Neural progenitor cell (in vitro differentiated cells): ENCODE data around the gene RAP2B. TPM values are rescaled to one million over a fixed set of nuclear protein-coding genes. Genes with fewer than 3 reads are reported as not detected.
"Not testable (repeated sequence)": the region's sequence is repeated elsewhere in the genome, so short reads cannot be mapped to it uniquely, and the experiment has no call there.

Experiments used
- DNase-seq: peaks from one replicate; pipeline ENCODE4 v3.0.0-alpha.2; 2016; ENCODE audit warnings: low spot score
- H2AFZ ChIP-seq: fragments of 200-600 bp; sonication (generic); replicated peaks from 2 replicates; pipeline ENCODE4 v1.6.1; 2016; ENCODE audit warnings: antibody characterized with exemption
- H3F3A ChIP-seq: fragments of 200-600 bp; sonication (generic); 2 replicates; pipeline ENCODE4 v1.6.1; 2016; ENCODE audit warnings: antibody characterized with exemption, low read depth
- H3K27ac ChIP-seq: fragments of 200-600 bp; sonication (generic); 2 replicates; pipeline ENCODE4 v1.5.1; 2016; ENCODE audit warnings: mild to moderate bottlenecking
- H3K27me3 ChIP-seq: fragments of 200-600 bp; sonication (generic); 2 replicates; pipeline ENCODE4 v1.6.1; 2016; ENCODE audit warnings: mild to moderate bottlenecking, moderate library complexity
- H3K36me3 ChIP-seq: fragments of 200-600 bp; sonication (generic); 2 replicates; pipeline ENCODE4 v1.5.1; 2016
- H3K4me1 ChIP-seq: fragments of 200-600 bp; sonication (generic); 2 replicates; pipeline ENCODE4 v1.6.1; 2016; ENCODE audit warnings: mixed run types
- H3K4me2 ChIP-seq: fragments of 200-600 bp; sonication (generic); 2 replicates; pipeline ENCODE4 v1.6.1; 2016
- H3K4me3 ChIP-seq: fragments of 200-600 bp; sonication (generic); 2 replicates; pipeline ENCODE4 v1.5.1; 2016
- H3K79me2 ChIP-seq: fragments of 200-600 bp; sonication (generic); 2 replicates; pipeline ENCODE4 v1.6.1; 2016; ENCODE audit warnings: low read depth
- H3K9ac ChIP-seq: fragments of 200-600 bp; sonication (generic); 2 replicates; pipeline ENCODE4 v1.6.1; 2016
- H3K9me3 ChIP-seq: fragments of 200-600 bp; sonication (generic); 2 replicates; pipeline ENCODE4 v1.5.1; 2016; ENCODE audit warnings: low read depth
- H4K20me1 ChIP-seq: fragments of 200-600 bp; sonication (generic); 2 replicates; pipeline ENCODE4 v1.6.1; 2016; ENCODE audit warnings: low read depth
- H3K27ac Mint-ChIP-seq: 3 replicates; pipeline ENCODE4 v1.8.0; 2021; ENCODE audit warnings: mixed read lengths
- H3K27me3 Mint-ChIP-seq: 2 replicates; pipeline ENCODE4 v1.8.0; 2022; ENCODE audit warnings: low read depth, mild to moderate bottlenecking, inconsistent platforms, moderate library complexity, mixed read lengths; ENCODE audit not compliant: insufficient read depth
- H3K36me3 Mint-ChIP-seq: 3 replicates; pipeline ENCODE4 v1.8.0; 2021; ENCODE audit warnings: mixed read lengths
- H3K4me1 Mint-ChIP-seq: 3 replicates; pipeline ENCODE4 v1.8.0; 2021; ENCODE audit warnings: mixed read lengths
- H3K4me3 Mint-ChIP-seq: 3 replicates; pipeline ENCODE4 v1.8.0; 2021; ENCODE audit warnings: mild to moderate bottlenecking, moderate library complexity, mixed read lengths
- H3K9me3 Mint-ChIP-seq: 3 replicates; pipeline ENCODE4 v1.8.0; 2020; ENCODE audit warnings: mixed read lengths
- EZH2 ChIP-seq: fragments of 200-600 bp; sonication (generic); IDR thresholded peaks from 2 replicates; pipeline ENCODE4 v1.6.1; 2017; ENCODE audit warnings: antibody characterized with exemption, mild to moderate bottlenecking, moderate library complexity
- EZH2phosphoT487 ChIP-seq: fragments of 200-600 bp; sonication (generic); IDR thresholded peaks from 2 replicates; pipeline ENCODE4 v1.6.1; 2017; ENCODE audit warnings: antibody characterized with exemption
- total RNA-seq: library from RNA; depleted of rRNA; stranded (reverse); fragments of >200 nt; gene quantifications from 2 replicates; pipeline ENCODE4 v1.2.3, GENCODE V29; 2015; ENCODE audit warnings: low replicate concordance
- TF ChIP-seq, protein P1 (sequence below): fragments of 200-600 bp; sonication (generic); IDR thresholded peaks from 2 replicates; pipeline ENCODE4 v1.5.1; 2017; ENCODE audit warnings: antibody characterized with exemption, mild to moderate bottlenecking

RAP2B gene
- total RNA-seq, 1 donor from 2014 or later, result 15.9 TPM

- Mint-ChIP-seq H3K27ac (no peak overlapping the region), H3K4me3 (no peak overlapping the region), H3K4me1 (no peaks in the 10 kb centered on the region), H3K9me3 (no peaks in the 10 kb centered on the region), H3K27me3 (peaks cover 1% of the 10 kb centered on the region), H3K36me3 (no peaks in the 10 kb centered on the region)
- H3K27me3 ChIP-seq, result no peaks in the 10 kb centered on the region
- H3F3A ChIP-seq, result no peaks in the 10 kb centered on the region
- TF ChIP-seq EZH2phosphoT487 (no peak), EZH2 (no peak)
- TF ChIP-seq, protein P1, sequence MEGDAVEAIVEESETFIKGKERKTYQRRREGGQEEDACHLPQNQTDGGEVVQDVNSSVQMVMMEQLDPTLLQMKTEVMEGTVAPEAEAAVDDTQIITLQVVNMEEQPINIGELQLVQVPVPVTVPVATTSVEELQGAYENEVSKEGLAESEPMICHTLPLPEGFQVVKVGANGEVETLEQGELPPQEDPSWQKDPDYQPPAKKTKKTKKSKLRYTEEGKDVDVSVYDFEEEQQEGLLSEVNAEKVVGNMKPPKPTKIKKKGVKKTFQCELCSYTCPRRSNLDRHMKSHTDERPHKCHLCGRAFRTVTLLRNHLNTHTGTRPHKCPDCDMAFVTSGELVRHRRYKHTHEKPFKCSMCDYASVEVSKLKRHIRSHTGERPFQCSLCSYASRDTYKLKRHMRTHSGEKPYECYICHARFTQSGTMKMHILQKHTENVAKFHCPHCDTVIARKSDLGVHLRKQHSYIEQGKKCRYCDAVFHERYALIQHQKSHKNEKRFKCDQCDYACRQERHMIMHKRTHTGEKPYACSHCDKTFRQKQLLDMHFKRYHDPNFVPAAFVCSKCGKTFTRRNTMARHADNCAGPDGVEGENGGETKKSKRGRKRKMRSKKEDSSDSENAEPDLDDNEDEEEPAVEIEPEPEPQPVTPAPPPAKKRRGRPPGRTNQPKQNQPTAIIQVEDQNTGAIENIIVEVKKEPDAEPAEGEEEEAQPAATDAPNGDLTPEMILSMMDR, result no peak
- no peaks in the 10 kb centered on the region for H3K4me1 ChIP-seq
- H3K36me3 ChIP-seq, result no peaks in the 10 kb centered on the region
- no peaks in the 10 kb centered on the region for H3K9me3 ChIP-seq
- H3K4me3 ChIP-seq, result no peak overlapping the region
- H3K9ac ChIP-seq, result no peak overlapping the region
- no peak overlapping the region for H2AFZ ChIP-seq
- H4K20me1 ChIP-seq, result no peaks in the 10 kb centered on the region
- no peak for DNase-seq
- H3K27ac ChIP-seq, result no peak overlapping the region
- H3K4me2 ChIP-seq, result no peak overlapping the region
- no peaks in the 10 kb centered on the region for H3K79me2 ChIP-seq
These were observed 28.9 kb downstream of the RAP2B start for GRCh38 chr3:153190923-153191322.

GRCh38 chr3:153192327-153192726 is 30.3 kb downstream of the RAP2B start:
- H3K9me3 Mint-ChIP-seq, result no peaks in the 10 kb centered on the region
- no peak overlapping the region for H3K4me3 Mint-ChIP-seq
- H3K27me3 ChIP-seq, result no peaks in the 10 kb centered on the region
- DNase-seq, result no peak
- no peaks in the 10 kb centered on the region for H3K36me3 Mint-ChIP-seq
- no peaks in the 10 kb centered on the region for H4K20me1 ChIP-seq
- H3K9ac ChIP-seq, result no peak overlapping the region
- H3K27ac ChIP-seq, result no peak overlapping the region
- no peaks in the 10 kb centered on the region for H3K36me3 ChIP-seq
- no peaks in the 10 kb centered on the region for H3F3A ChIP-seq
- no peaks in the 10 kb centered on the region for H3K9me3 ChIP-seq
- no peak overlapping the region for H3K4me3 ChIP-seq
- TF ChIP-seq EZH2 (no peak), EZH2phosphoT487 (no peak)
- TF ChIP-seq, protein P1, result no peak
- no peaks in the 10 kb centered on the region for H3K27me3 Mint-ChIP-seq
- H3K4me1 ChIP-seq, result no peaks in the 10 kb centered on the region
- H2AFZ ChIP-seq, result no peak overlapping the region
- H3K79me2 ChIP-seq, result no peaks in the 10 kb centered on the region
- H3K27ac Mint-ChIP-seq, result no peak overlapping the region
- H3K4me1 Mint-ChIP-seq, result no peaks in the 10 kb centered on the region
- no peak overlapping the region for H3K4me2 ChIP-seq

DNA sequence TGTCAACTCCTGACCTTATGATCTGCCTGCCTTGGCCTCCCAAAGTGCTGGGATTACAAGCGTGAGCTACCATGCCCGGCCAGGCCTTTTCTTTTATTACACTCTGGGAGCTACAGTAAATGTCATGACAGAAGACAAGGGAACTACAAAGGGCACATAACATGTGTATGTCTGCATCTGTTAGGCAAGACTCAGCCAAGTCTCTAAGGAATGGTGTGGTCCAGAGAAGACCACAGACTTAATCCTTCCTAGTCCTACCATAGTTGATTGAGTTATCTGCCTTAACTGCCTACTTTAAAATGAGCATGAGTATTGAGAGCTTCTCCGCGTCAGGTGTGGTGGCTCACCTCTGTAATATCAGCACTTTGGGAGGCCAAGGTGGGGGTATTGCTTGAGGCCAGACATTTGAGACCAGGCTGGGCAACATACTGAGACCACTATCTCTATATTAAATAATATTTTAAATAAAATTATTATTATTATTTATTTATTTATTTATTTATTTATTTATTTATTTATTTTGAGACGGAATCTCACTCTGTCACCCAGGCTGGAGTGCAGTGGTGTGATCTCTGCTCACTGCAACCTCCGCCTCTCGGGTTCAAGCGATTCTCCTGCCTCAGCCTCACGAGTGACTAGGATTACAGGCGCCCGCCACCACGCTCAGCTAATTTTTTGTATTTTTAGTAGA is 31.9 kb downstream of the RAP2B start:
- not testable (repeated sequence) for H3K27me3 Mint-ChIP-seq, H3K9ac ChIP-seq, H3K27ac ChIP-seq, H3K9me3 ChIP-seq, DNase-seq, H4K20me1 ChIP-seq, H3K4me1 ChIP-seq, H3K4me2 ChIP-seq, H3K27ac Mint-ChIP-seq, H3K27me3 ChIP-seq, H3F3A ChIP-seq, H2AFZ ChIP-seq, H3K4me1 Mint-ChIP-seq, H3K4me3 ChIP-seq, H3K79me2 ChIP-seq, H3K4me3 Mint-ChIP-seq, H3K9me3 Mint-ChIP-seq, H3K36me3 Mint-ChIP-seq, H3K36me3 ChIP-seq

DNA sequence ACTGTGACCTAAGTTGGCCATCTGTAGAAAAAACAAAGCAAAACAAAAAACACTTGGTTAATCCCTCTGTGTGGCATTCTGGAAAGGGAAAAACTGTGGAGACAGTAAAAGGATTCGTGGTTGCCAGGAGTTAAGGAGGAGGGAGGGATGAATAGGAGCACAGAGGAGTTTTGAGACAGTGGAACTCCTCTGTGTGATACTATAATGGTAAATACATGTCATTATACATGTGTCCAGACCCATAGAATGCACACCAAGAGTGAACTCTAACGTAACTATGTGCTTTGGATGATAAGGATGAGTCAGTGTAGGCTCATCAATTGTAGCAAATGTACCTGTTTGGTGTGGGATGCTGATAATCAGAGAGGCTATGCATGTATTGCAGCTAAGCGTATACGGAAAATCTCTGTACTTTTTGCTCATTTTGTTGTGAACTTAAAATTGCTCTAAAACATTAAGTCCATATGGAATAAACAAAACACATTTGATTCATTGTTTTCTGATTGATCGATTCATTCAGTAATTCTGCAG is 33.4 kb downstream of the RAP2B start:
- Histone ChIP-seq H3K27me3 (no peaks in the 10 kb centered on the region), H3K4me3 (no peak overlapping the region), H3K9me3 (no peaks in the 10 kb centered on the region), H3K79me2 (no peaks in the 10 kb centered on the region), H4K20me1 (no peaks in the 10 kb centered on the region), H3K36me3 (no peaks in the 10 kb centered on the region), H3F3A (no peaks in the 10 kb centered on the region), H3K4me1 (no peaks in the 10 kb centered on the region), H2AFZ (peak overlapping the region; percentile 29), H3K9ac (no peak overlapping the region), H3K27ac (no peak overlapping the region), H3K4me2 (no peak overlapping the region)
- no peaks in the 10 kb centered on the region for H3K4me1 Mint-ChIP-seq
- no peaks in the 10 kb centered on the region for H3K9me3 Mint-ChIP-seq
- no peak for TF ChIP-seq EZH2phosphoT487
- TF ChIP-seq, protein P1, result no peak
- TF ChIP-seq EZH2, result no peak
- no peak overlapping the region for H3K4me3 Mint-ChIP-seq
- H3K27me3 Mint-ChIP-seq, result no peaks in the 10 kb centered on the region
- peak overlapping the region; percentile 46 for H3K27ac Mint-ChIP-seq
- peak; percentile 23 for DNase-seq
- H3K36me3 Mint-ChIP-seq, result no peaks in the 10 kb centered on the region
